SH-SY5Y (cell line): ENCODE data around the gene TRIM7.
"Not testable (repeated sequence)": the region's sequence is repeated elsewhere in the genome, so short reads cannot be mapped to it uniquely, and the experiment has no call there.

Experiments used
- GATA2 ChIP-seq: IDR thresholded peaks from 2 replicates; pipeline ENCODE4 v1.6.1; 2011; ENCODE audit warnings: mild to moderate bottlenecking, low read depth, low read length
- GATA3 ChIP-seq: IDR thresholded peaks from 2 replicates; pipeline ENCODE4 v1.6.1; 2011; ENCODE audit warnings: low read depth, mild to moderate bottlenecking, low read length, moderate library complexity

DNA sequence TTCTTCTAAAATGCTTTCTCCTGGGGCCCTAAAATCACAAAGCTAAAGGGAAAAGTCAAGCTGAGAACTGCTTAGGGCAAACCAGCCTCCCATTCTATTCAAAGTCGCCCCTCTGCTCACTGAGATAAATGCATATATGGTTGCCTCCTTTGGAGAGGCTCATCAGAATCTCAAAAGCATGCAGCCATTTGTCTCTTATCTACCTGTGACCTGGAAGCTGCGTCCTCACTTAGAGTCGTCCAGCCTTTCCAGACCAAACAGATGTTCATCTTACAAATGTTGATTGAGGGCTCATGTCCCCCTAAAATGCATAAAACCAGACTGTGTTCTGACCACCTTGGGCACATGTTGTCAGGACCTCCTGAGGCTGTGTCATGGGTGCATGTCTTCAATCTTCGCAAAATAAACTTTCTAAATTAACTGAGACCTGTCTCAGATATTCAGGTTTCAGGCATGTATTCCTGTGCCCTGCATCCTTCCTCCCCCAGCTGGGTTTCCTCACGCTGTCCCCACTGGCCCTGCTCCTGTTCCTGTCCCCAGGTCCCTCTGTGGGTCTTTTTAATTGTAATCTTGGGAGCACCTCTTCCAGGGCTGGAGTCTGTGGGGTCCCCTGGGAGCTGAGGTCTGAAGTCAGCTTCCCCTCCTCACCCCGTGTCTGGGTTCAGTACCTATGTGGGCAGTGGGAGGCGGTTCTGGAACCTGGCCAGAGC lies 57.9 kb downstream of the TRIM7 start, which contains the start of gene OR2V2:
- not testable (repeated sequence) for TF ChIP-seq GATA2, GATA3
